IPS-15b (cell line): Measurements from ENCODE around the gene PRDM16.

Experiments used
- H3K27me3 ChIP-seq: one replicate; pipeline ENCODE4 v1.6.1; 2013; ENCODE audit warnings: low read length; ENCODE audit not compliant: control insufficient read depth, insufficient read depth
- H3K36me3 ChIP-seq: one replicate; pipeline ENCODE4 v1.6.1; 2013; ENCODE audit warnings: low read length; ENCODE audit not compliant: control insufficient read depth, insufficient read depth
- H3K4me1 ChIP-seq: one replicate; pipeline ENCODE4 v1.6.1; 2013; ENCODE audit warnings: mild to moderate bottlenecking, low read length; ENCODE audit not compliant: control insufficient read depth, insufficient read depth
- H3K4me3 ChIP-seq: one replicate; pipeline ENCODE4 v1.5.1; 2013; ENCODE audit warnings: low read depth, low read length
- H3K9ac ChIP-seq: one replicate; pipeline ENCODE4 v1.6.1; 2013; ENCODE audit warnings: low read depth, mild to moderate bottlenecking, low read length
- H3K9me3 ChIP-seq: one replicate; pipeline ENCODE4 v1.6.1; 2013; ENCODE audit warnings: mild to moderate bottlenecking, low read length; ENCODE audit not compliant: control insufficient read depth, insufficient read depth

Gene PRDM16

DNA sequence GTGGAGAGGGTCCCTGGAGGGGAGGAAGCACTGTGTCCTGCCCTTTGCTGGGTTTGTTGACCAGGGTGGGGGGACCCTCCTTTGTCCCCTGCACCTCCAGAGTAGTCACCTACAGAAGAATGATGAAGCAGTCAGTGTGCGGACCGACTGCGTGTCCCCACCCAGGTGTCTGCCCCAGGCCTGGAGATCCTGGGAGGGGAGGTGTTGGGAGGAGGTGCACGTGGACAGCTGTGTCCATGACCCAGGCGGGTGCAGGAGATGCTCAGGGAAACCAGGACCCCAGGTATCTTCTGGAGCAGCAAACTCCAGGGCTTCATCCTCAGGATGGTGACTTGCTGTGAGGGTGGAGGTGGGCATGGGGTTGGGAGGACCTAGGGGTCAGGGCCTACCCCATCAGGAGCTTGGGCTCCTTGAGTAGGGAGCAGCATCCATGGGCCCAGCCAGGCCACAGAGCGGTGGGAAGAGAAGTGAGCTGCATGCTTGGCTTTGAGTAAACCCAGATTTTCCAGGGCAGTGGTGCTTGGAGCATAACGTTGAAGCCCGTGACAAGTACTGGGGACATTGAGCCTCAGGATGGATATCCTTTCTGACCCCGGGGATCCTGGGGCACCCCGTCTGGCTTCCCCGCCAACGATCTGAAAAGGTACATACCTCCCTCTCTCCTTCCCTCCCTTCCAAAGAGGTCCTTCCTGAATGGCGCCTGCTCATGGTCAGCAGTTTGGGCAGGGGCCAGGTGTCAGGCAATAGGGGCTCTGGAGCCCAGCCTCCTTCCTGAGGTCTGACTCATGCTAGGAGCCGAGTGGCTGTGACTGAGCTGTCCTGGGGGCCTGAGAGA, 34.1 kb upstream of the PRDM16 start:
- no peaks in the 10 kb centered on the region for H3K27me3 ChIP-seq
- H3K9me3 ChIP-seq: no peaks in the 10 kb centered on the region
- H3K9ac ChIP-seq: no peak overlapping the region
- H3K4me3 ChIP-seq: no peak overlapping the region
- H3K4me1 ChIP-seq: no peaks in the 10 kb centered on the region
- H3K36me3 ChIP-seq: no peaks in the 10 kb centered on the region

DNA sequence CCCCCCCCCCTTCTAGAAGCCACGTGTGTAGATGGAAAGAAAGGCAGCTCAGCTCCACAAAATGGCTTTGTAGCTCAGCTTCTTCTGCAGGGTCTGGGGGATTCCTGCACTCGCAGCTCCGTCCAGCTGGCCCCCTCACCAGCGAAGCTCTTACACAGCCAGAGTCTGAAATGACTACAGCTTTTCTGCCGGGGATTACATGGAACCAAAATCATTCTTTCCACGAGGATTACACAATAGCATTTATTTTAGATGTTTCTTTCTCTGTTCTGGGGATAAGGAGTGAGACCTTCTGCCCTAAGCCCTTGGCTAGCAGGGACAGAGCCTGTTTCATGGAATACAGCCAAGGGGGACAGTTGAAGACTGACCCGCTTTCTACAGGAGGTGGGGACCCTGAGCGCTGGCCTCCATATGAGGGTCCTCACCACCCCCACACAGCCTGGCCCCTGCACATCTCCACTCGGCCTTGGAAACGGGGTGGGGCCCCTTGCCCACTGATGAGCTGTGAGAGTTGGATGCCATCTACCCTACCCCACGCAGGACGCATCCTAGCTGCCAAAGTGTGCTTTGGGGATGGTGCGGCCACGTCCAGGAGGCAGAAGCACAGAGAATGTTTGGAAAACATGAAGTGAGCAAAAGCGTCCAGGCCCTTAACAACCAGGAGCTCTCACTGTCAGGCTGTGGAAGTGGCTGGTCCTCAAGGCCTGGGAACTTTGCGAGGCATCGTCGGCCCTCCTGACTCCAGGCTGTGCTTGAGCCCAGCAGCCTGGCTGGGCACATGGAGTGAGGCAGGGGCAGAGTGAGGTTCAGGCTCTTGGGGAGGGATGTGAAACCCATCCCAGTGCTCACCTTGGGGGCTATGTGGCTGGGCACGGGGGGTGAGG, 33.2 kb upstream of the PRDM16 start:
- no peaks in the 10 kb centered on the region for H3K9me3 ChIP-seq
- H3K36me3 ChIP-seq: no peaks in the 10 kb centered on the region
- no peaks in the 10 kb centered on the region for H3K4me1 ChIP-seq
- H3K4me3 ChIP-seq: no peak overlapping the region
- no peaks in the 10 kb centered on the region for H3K27me3 ChIP-seq
- no peak overlapping the region for H3K9ac ChIP-seq

DNA sequence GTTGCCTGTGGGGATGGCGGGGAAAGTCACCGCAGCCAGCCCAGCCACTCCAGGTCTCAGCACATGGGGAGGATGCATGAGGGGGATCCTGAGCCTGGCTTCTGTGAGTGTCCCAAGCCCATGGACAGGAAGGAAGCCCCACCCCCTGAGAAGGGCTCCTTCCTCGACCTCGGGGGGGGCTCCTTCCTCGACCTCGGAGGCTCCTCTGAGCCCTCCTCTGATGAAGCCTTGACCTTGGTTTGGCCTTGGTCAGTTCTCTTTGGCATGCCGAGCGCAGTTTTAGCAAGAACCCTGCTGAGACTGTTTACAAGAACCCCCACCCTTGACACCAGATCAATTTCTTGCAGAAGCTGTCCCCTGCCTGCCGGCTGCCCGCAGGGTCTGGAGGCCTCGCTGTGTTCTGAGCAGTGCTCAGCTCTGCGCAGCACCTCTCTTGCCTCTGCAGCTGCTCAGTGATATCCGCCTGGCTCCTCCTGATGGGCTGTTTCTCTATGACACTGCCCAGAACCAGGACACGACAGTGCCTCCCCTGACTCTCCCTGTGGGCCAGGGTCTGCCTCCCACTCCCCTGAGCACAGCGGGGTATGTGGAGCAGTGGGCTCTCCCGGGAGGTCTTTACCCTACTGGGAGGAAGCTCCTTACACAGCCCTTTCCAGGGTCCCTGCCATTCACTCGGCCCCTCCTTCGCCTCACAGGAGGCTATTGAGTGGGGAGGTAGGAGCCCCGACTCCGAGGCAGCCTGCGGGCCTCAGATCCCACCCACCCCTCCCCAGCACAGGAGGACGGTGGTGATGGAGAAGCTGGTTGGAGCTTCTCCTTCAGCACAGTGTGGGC, 32.3 kb upstream of the PRDM16 start:
- Histone ChIP-seq H3K27me3 (no peaks in the 10 kb centered on the region), H3K4me1 (no peaks in the 10 kb centered on the region)

DNA sequence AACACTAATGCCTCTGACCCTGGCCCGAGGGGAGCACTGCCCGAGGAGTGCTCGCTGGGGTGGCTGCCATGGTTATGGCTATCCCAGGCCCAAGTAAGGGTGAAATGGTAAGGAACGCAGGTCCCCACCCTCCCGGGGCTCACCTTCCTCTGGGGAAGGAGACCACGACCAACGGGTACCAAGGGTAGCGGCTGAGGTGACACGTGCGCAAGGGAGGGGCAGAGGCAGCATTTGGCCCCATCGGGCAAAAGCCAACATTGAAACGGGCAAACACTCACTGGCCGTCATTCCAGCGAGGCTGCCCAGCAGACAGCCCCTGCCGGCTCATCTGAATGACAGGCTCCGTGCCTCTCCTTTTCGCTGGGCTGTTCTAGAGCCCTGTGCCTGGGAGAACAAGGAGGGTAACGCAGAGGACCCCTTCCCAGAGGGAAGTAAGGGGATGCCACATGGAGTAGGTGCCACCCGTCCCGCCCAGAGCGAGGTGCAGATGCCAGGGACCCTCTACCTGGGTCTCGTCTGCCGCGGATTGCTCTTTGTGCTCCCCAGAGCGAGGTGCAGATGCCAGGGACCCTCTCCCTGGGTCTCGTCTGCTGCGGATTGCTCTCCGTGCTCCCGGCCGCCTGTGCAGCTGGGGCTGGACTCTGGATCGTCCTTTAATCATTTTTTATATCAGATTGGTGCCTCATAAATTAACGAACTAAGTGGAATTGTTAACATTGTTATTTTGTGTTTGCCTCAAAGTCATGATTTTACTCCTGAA, 31.5 kb upstream of the PRDM16 start:
- H3K9ac ChIP-seq: no peak overlapping the region
- no peak overlapping the region for H3K4me3 ChIP-seq
- H3K4me1 ChIP-seq: no peaks in the 10 kb centered on the region
- no peaks in the 10 kb centered on the region for H3K9me3 ChIP-seq
- no peaks in the 10 kb centered on the region for H3K36me3 ChIP-seq
- H3K27me3 ChIP-seq: no peaks in the 10 kb centered on the region

More for the DNA sequence above, 32.3 kb upstream of the PRDM16 start:
- no peak overlapping the region for H3K4me3 ChIP-seq
- H3K36me3 ChIP-seq: no peaks in the 10 kb centered on the region
- H3K9me3 ChIP-seq: no peaks in the 10 kb centered on the region
- no peak overlapping the region for H3K9ac ChIP-seq

DNA sequence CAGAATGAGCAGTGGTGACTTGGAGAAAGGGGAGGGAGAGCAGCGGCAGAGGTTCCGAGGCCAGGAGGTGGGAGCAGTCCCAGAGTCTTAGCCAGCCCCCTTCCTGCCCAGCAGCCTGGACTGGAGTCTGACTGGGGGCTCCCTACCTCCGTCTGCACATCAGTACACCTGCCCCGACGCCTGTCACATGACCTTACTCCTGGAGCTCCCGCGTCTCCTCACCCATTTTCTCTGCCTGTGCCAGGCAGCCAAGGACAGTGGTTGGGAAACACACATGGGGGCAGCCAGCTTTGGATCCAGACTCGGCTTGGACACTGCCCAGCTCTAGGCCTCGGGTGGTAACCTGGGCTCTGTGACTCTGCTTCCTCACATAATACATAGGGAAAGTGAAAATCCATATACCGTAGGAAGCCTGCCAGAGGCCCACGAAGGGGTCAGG, 30.9 kb upstream of the PRDM16 start:
- no peaks in the 10 kb centered on the region for H3K9me3 ChIP-seq
- no peaks in the 10 kb centered on the region for H3K36me3 ChIP-seq
- H3K4me3 ChIP-seq: no peak overlapping the region
- H3K9ac ChIP-seq: no peak overlapping the region
- no peaks in the 10 kb centered on the region for H3K27me3 ChIP-seq
- no peaks in the 10 kb centered on the region for H3K4me1 ChIP-seq

DNA sequence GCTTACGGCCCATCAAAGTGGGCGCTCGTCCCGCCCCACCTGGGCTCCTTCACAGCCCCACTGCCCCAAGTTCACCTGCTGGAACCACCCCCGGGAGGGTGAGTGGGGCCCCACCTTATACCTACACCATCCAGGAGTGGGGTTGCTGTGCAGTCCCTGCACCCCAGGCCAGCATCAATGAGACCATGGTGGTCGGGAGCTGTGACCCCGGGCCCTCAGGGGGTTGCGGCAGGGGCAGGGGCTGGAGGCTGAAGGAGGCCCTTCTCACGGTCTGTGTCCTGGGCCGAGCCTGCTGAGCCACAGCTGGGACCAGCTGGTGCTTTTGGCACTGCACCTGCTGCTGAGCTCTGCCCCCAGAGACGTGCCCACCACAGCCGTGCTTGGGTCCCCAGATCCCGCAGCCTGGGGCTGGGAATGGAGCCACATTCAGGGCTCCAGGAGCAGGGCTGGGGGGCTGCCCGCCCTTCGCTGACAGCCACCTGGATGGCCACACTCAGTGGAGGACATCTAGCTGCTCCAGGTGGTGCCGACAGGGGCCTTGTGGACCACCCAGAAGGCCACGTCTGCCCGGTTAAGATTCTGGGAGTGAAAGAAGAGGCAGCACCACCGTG, 30.3 kb upstream of the PRDM16 start:
- Histone ChIP-seq H3K36me3 (no peaks in the 10 kb centered on the region), H3K27me3 (no peaks in the 10 kb centered on the region), H3K9ac (no peak overlapping the region), H3K4me3 (no peak overlapping the region), H3K4me1 (no peaks in the 10 kb centered on the region), H3K9me3 (no peaks in the 10 kb centered on the region)

DNA sequence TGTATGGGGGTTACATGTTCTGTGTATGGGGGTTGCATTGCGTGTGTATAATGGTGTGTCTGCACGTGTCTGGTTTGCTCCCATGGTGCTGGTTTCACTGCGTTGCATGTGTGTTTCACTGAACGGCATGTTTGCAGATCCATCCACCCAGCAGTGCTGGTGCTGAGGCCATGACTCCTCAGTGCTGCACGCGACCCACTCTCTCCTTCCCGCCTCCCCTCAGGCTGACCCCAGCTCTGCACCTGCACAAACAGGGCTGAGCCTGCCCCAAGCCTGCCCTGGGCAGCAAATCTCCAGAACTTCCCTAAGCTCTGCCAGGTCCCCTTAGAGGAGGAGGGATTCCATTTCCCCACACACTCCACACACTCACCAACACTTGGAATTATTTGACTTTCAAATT, 29.0 kb upstream of the PRDM16 start:
- no peaks in the 10 kb centered on the region for H3K27me3 ChIP-seq
- H3K4me3 ChIP-seq: no peak overlapping the region
- no peak overlapping the region for H3K9ac ChIP-seq
- no peaks in the 10 kb centered on the region for H3K36me3 ChIP-seq
- no peaks in the 10 kb centered on the region for H3K9me3 ChIP-seq
- no peaks in the 10 kb centered on the region for H3K4me1 ChIP-seq

DNA sequence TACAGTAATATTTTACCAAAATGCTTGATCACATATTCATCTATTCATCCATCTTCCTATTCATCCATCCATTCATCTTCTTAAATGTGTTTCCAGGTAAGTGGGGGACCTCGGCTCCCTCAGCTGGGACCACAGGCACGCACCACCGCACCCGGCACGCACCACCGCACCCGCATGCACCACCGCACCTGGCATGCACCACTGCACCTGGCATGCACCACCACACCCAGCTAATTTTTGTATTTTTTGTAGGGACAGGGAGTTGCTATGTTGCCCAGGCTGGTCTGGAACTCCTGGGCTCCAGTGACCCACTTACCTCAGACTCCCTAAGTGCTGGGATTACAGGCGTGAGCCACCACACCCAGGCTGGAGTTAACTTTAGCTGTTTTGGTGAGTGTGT, 26.5 kb upstream of the PRDM16 start:
- H3K4me1 ChIP-seq: no peaks in the 10 kb centered on the region
- no peak overlapping the region for H3K4me3 ChIP-seq
- H3K36me3 ChIP-seq: no peaks in the 10 kb centered on the region
- H3K9ac ChIP-seq: no peak overlapping the region
- no peaks in the 10 kb centered on the region for H3K27me3 ChIP-seq
- H3K9me3 ChIP-seq: no peaks in the 10 kb centered on the region

DNA sequence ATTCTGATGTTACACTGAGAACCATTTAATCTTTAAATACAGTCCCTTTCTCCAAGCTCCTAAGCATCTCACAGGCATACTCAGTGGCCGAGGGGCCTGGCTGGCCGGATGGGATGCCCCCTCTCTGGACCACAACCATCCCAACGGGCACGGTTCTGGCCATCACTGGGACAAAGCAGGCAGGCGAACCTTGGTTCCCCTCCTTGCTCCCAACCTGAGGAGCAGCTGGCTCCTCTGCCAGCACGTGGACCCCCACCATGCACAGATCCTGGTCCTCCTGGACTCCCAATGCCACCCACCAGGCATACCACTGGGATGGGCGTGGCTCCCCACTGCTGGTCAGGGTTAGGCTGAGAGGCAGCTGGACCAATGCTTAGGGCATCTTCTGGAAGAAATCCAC, 19.8 kb upstream of the PRDM16 start:
- Histone ChIP-seq H3K4me1 (no peaks in the 10 kb centered on the region), H3K9ac (no peak overlapping the region), H3K27me3 (no peaks in the 10 kb centered on the region), H3K36me3 (no peaks in the 10 kb centered on the region), H3K4me3 (no peak overlapping the region), H3K9me3 (no peaks in the 10 kb centered on the region)

DNA sequence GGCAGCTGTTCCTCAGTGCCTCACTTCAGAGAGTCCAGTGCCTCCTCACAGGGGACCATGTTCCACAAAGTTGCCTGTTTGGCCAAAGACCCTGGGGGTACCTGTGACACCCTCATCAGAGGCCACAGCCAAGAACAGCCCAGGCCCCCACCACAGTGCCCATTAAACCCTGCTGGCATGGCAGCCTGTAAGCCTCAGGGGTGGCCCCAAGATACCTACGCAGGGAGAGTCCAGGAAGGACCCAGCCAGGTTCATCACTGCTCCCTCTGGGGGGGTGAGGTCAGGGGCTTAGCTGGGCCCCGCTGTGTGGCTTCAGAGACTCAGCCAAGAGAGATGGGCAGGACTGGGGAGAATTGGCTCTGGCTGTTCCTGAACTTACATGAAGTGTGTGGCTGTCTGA, 19.1 kb upstream of the PRDM16 start:
- no peaks in the 10 kb centered on the region for H3K9me3 ChIP-seq
- no peaks in the 10 kb centered on the region for H3K27me3 ChIP-seq
- H3K4me3 ChIP-seq: no peak overlapping the region
- no peaks in the 10 kb centered on the region for H3K36me3 ChIP-seq
- H3K9ac ChIP-seq: no peak overlapping the region
- H3K4me1 ChIP-seq: no peaks in the 10 kb centered on the region
